ENCODE results near the gene LAMA3. TPM values are rescaled to one million over a fixed set of nuclear protein-coding genes. Genes with fewer than 3 reads are reported as not detected.

The LAMA3 gene
- total and polyA plus RNA-seq, 12 donors, result 1.6 to 10.2 (median 4.0) TPM

GRCh38 chr18:23835506-23835905 is 146.3 kb downstream of the LAMA3 start:
- TF ChIP-seq, protein P1, sequence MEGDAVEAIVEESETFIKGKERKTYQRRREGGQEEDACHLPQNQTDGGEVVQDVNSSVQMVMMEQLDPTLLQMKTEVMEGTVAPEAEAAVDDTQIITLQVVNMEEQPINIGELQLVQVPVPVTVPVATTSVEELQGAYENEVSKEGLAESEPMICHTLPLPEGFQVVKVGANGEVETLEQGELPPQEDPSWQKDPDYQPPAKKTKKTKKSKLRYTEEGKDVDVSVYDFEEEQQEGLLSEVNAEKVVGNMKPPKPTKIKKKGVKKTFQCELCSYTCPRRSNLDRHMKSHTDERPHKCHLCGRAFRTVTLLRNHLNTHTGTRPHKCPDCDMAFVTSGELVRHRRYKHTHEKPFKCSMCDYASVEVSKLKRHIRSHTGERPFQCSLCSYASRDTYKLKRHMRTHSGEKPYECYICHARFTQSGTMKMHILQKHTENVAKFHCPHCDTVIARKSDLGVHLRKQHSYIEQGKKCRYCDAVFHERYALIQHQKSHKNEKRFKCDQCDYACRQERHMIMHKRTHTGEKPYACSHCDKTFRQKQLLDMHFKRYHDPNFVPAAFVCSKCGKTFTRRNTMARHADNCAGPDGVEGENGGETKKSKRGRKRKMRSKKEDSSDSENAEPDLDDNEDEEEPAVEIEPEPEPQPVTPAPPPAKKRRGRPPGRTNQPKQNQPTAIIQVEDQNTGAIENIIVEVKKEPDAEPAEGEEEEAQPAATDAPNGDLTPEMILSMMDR (IDR thresholded peaks at IDR 0.05), result no peak
- no peak for TF ChIP-seq POLR2A (IDR thresholded peaks at IDR 0.05)
- intact Hi-C loops (cut with DNase I), result no loop called here
- H3K27ac ChIP-seq, result no peak overlapping the region
- H3K4me3 ChIP-seq, result no peak overlapping the region
- H3K4me1 ChIP-seq (replicated peaks in 1 of 2), result no peaks in the 10 kb centered on the region
- no peak for DNase-seq
- H3K9me3 ChIP-seq (replicated peaks in 1 of 3), result no peaks in the 10 kb centered on the region
- no peaks in the 10 kb centered on the region for H3K27me3 ChIP-seq
- no peaks in the 10 kb centered on the region for H3K36me3 ChIP-seq (replicated peaks in 1 of 2)
- WGBS, 4 donors, result 69 to 87% (median 72%) methylated on average over 4 of the region's 4 CpGs

- no peak overlapping the region for H3K4me3 ChIP-seq
- WGBS, 4 donors, result 60 to 76% (median 66%) methylated on average over 1 of the region's 1 CpG
- no peaks in the 10 kb centered on the region for H3K4me1 ChIP-seq (replicated peaks in 1 of 2)
- intact Hi-C loops (cut with DNase I), result no loop called here
- no peaks in the 10 kb centered on the region for H3K27me3 ChIP-seq
- H3K27ac ChIP-seq, result peak overlapping the region in 1 of 5 donors; percentile 30
- no peaks in the 10 kb centered on the region for H3K36me3 ChIP-seq (replicated peaks in 1 of 2)
- H3K9me3 ChIP-seq (replicated peaks in 1 of 3), result no peaks in the 10 kb centered on the region
- DNase-seq, result peak in 1 of 7 donors; percentile 32
- TF ChIP-seq, protein P1 (IDR thresholded peaks at IDR 0.05), result no peak
- TF ChIP-seq POLR2A (IDR thresholded peaks at IDR 0.05), result no peak
Observed at GRCh38 chr18:23837591-23837990, 148.3 kb downstream of the LAMA3 start.

DNA sequence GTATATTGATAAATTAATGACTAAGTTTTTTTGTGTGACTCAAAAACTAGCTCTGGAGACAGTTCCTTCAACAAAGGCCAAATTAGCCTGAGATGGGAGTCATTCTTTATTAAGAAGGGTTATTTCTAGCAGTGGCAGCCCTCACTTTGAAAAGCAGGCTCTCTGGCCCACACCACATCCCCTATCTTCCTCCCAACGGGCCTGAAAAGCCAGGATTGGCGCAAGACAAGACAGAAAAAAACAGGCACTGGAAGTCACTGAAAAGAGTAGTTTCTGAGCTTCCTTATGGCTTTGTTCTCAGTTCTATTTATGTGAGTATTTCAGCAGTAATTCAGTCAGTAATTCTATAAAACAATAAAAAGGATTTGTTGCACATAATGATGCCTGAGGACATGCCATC is 149.0 kb downstream of the LAMA3 start:
- no peak for DNase-seq
- Histone ChIP-seq H3K4me1 (replicated peaks in 1 of 2) (no peaks in the 10 kb centered on the region), H3K9me3 (replicated peaks in 1 of 3) (no peaks in the 10 kb centered on the region), H3K36me3 (replicated peaks in 1 of 2) (no peaks in the 10 kb centered on the region), H3K27me3 (no peaks in the 10 kb centered on the region), H3K27ac (peak overlapping the region in 1 of 5 donors; percentile 30), H3K4me3 (no peak overlapping the region)
- TF ChIP-seq, protein P1 (IDR thresholded peaks at IDR 0.05), result no peak
- TF ChIP-seq POLR2A (IDR thresholded peaks at IDR 0.05), result no peak
- intact Hi-C loops (cut with DNase I), result no loop called here
- WGBS, 4 donors, result 59 to 66% (median 62%) methylated on average over 2 of the region's 2 CpGs

GRCh38 chr18:23838801-23839366 is 149.6 kb downstream of the LAMA3 start:
- DNase-seq, result no peak

More at GRCh38 chr18:23838801-23839366, 149.6 kb downstream of the LAMA3 start:
- Histone ChIP-seq H3K27ac (no peak overlapping the region), H3K4me1 (replicated peaks in 1 of 2) (no peaks in the 10 kb centered on the region), H3K9me3 (replicated peaks in 1 of 3) (no peaks in the 10 kb centered on the region), H3K36me3 (replicated peaks in 1 of 2) (no peaks in the 10 kb centered on the region), H3K27me3 (no peaks in the 10 kb centered on the region), H3K4me3 (no peak overlapping the region)
- intact Hi-C loops (cut with DNase I), result no loop called here
- 72 to 79% (median 76%) methylated on average over 7 of the region's 7 CpGs for WGBS, 4 donors
- TF ChIP-seq, protein P1 (IDR thresholded peaks at IDR 0.05), result no peak
- no peak for TF ChIP-seq POLR2A (IDR thresholded peaks at IDR 0.05)

Measured in adrenal gland (tissue), 12 donors.